SU-DHL-6 (cell line): ENCODE data around the gene HAUS7.

Experiments
- EZH2phosphoT487 ChIP-seq: fragments of 200-600 bp; sonication (generic), shearing (Covaris generic); conservative IDR thresholded peaks from 2 replicates; pipeline ENCODE4 v1.6.1; 2018; ENCODE audit warnings: mild to moderate bottlenecking, antibody characterized with exemption, low read length, moderate library complexity, mixed read lengths
- TF ChIP-seq, protein P1 (sequence below): fragments of 200-600 bp; sonication (generic); IDR thresholded peaks from one replicate; pipeline ENCODE4 v1.5.1; 2017; ENCODE audit warnings: antibody characterized with exemption, mild to moderate bottlenecking, low read length, moderate library complexity; ENCODE audit not compliant: insufficient read depth, poor library complexity, severe bottlenecking

DNA sequence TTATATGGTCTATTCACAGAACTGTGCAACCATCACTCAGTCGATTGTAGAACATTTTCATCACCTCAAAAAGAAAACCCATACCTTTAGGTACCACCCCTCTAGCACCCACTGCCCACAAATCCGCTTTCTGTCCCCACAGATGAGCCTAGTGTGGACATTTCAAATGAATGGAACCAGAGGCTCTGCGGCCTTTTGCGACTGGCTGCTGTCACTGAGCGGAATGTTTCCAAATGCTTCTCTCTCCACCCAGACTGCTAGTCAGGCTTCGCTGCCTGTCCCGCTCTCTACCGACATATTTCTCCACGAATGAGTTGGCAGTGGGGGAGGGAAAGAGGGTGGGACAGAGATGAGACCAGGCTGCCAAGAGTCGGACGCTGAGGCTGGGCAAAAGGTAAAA, 22.7 kb upstream of the HAUS7 start:
- TF ChIP-seq, protein P1, sequence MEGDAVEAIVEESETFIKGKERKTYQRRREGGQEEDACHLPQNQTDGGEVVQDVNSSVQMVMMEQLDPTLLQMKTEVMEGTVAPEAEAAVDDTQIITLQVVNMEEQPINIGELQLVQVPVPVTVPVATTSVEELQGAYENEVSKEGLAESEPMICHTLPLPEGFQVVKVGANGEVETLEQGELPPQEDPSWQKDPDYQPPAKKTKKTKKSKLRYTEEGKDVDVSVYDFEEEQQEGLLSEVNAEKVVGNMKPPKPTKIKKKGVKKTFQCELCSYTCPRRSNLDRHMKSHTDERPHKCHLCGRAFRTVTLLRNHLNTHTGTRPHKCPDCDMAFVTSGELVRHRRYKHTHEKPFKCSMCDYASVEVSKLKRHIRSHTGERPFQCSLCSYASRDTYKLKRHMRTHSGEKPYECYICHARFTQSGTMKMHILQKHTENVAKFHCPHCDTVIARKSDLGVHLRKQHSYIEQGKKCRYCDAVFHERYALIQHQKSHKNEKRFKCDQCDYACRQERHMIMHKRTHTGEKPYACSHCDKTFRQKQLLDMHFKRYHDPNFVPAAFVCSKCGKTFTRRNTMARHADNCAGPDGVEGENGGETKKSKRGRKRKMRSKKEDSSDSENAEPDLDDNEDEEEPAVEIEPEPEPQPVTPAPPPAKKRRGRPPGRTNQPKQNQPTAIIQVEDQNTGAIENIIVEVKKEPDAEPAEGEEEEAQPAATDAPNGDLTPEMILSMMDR = no peak
- no peak for TF ChIP-seq EZH2phosphoT487
